GM03348 (cell line): ENCODE data around the gene MOAP1.
A peak's percentile ranks its signal among the peaks of the same experiment; 100 is the strongest.
"Not testable (repeated sequence)": the region's sequence is repeated elsewhere in the genome, so short reads cannot be mapped to it uniquely, and the experiment has no call there.

Experiments
- DNase-seq: peaks from one replicate; pipeline ENCODE4 v3.0.0; 2012; ENCODE audit warnings: low spot score

Gene MOAP1

GRCh38 chr14:93146119-93146518, 38.6 kb downstream of the MOAP1 start:
- no peak for DNase-seq

- DNase-seq = no peak
Measured at GRCh38 chr14:93142854-93143652, 41.6 kb downstream of the MOAP1 start.

GRCh38 chr14:93137864-93138263, 46.8 kb downstream of the MOAP1 start:
- no peak for DNase-seq

- not testable (repeated sequence) for DNase-seq
Measured at GRCh38 chr14:93136508-93136907, 48.2 kb downstream of the MOAP1 start.

GRCh38 chr14:93136009-93136408, 48.7 kb downstream of the MOAP1 start:
- no peak for DNase-seq

- DNase-seq = no peak
Measured at GRCh38 chr14:93135399-93135798, 49.3 kb downstream of the MOAP1 start.

GRCh38 chr14:93133464-93133863, 51.2 kb downstream of the MOAP1 start:
- peak; percentile 40 for DNase-seq

- peak; percentile 44 for DNase-seq
Measured at GRCh38 chr14:93132472-93133065, 52.1 kb downstream of the MOAP1 start.
